ENCODE measurements around the gene B3GAT3. TPM values are rescaled to one million over a fixed set of nuclear protein-coding genes. Genes with fewer than 3 reads are reported as not detected.

B3GAT3 gene
- total RNA-seq, 6 donors from 2014 or later: 21.3 to 43.9 (median 37.9) TPM

Small RNAs within 50 kb of the gene (small RNA-seq; reads per million reads assigned to genes)
- 0 reads per million in 4 donors for gene AP001458.1
- gene MIR6747: 0 to 0.43 (median 0.03) reads per million in 4 donors
- gene SNORA57: 0 reads per million in 4 donors

Other genes starting within 250 kb of the B3GAT3 start
- gene SCGB1A1, start 203.0 kb downstream of the B3GAT3 start, total RNA-seq: 1,000 to 10,000 TPM in 4 of 6 donors, 100 to 1,000 TPM in 1, 10 to 100 TPM in 1; 85.4 to 2,572 (median 1,269) TPM
- gene AHNAK, start 75.2 kb downstream of the B3GAT3 start, total RNA-seq: 1,000 to 10,000 TPM in 2 of 6 donors, 100 to 1,000 TPM in 4; 583 to 1,153 (median 829) TPM
- 100 to 1,000 TPM; 557 to 997 (median 889) TPM for gene EEF1G, start 48.1 kb downstream of the B3GAT3 start, total RNA-seq
- 10 to 100 TPM in 3 of 6 donors, 1 to 10 TPM in 3; 5.3 to 25.4 (median 11.7) TPM for gene TUT1, start 30.5 kb downstream of the B3GAT3 start, total RNA-seq
- 10 to 100 TPM; 57.6 to 88.0 (median 69.8) TPM for gene MTA2, start 20.1 kb downstream of the B3GAT3 start, total RNA-seq
- 100 to 1,000 TPM in 1 of 6 donors, 10 to 100 TPM in 5; 31.0 to 148 (median 71.0) TPM for gene EML3, start 9.2 kb downstream of the B3GAT3 start, total RNA-seq
- gene ROM1, start 8.7 kb downstream of the B3GAT3 start, total RNA-seq: 1 to 10 TPM; 3.1 to 9.2 (median 5.2) TPM
- 100 to 1,000 TPM in 4 of 6 donors, 10 to 100 TPM in 2; 82.3 to 240 (median 138) TPM for gene GANAB, start 24.6 kb upstream of the B3GAT3 start, total RNA-seq
- gene INTS5, start 31.3 kb upstream of the B3GAT3 start, total RNA-seq: 10 to 100 TPM in 5 of 6 donors, 1 to 10 TPM in 1; 9.5 to 31.5 (median 19.8) TPM
- gene C11orf98, start 43.2 kb upstream of the B3GAT3 start, total RNA-seq: 10 to 100 TPM; 16.8 to 42.0 (median 30.6) TPM
- 10 to 100 TPM in 3 of 6 donors, 1 to 10 TPM in 3; 5.7 to 16.0 (median 10.0) TPM for gene CSKMT, start 43.3 kb upstream of the B3GAT3 start, total RNA-seq
- 10 to 100 TPM in 1 of 6 donors, 1 to 10 TPM in 5; 5.0 to 12.6 (median 6.7) TPM for gene UQCC3, start 49.7 kb upstream of the B3GAT3 start, total RNA-seq
- 10 to 100 TPM in 1 of 6 donors, 1 to 10 TPM in 5; 3.6 to 19.9 (median 6.8) TPM for gene LBHD1, start 50.3 kb upstream of the B3GAT3 start, total RNA-seq
- 100 to 1,000 TPM; 104 to 186 (median 128) TPM for gene UBXN1, start 57.1 kb upstream of the B3GAT3 start, total RNA-seq
- 1 to 10 TPM in 5 of 6 donors, under 1 TPM in 1; 0.61 to 6.4 (median 1.8) TPM for gene LRRN4CL, start 67.5 kb upstream of the B3GAT3 start, total RNA-seq
- 100 to 1,000 TPM in 2 of 6 donors, 10 to 100 TPM in 4; 75.5 to 198 (median 87.5) TPM for gene BSCL2, start 85.4 kb upstream of the B3GAT3 start, total RNA-seq
- gene GNG3, start 85.7 kb upstream of the B3GAT3 start, total RNA-seq: not detected
- 10 to 100 TPM; 23.9 to 76.5 (median 46.3) TPM for gene HNRNPUL2, start 105.5 kb upstream of the B3GAT3 start, total RNA-seq
- 10 to 100 TPM; 18.9 to 31.5 (median 28.6) TPM for gene TTC9C, start 106.5 kb upstream of the B3GAT3 start, total RNA-seq
- 10 to 100 TPM in 3 of 6 donors, 1 to 10 TPM in 3; 7.3 to 15.3 (median 11.7) TPM for gene ZBTB3, start 132.2 kb upstream of the B3GAT3 start, total RNA-seq
- gene POLR2G, start 139.6 kb upstream of the B3GAT3 start, total RNA-seq: 10 to 100 TPM; 15.8 to 62.9 (median 38.8) TPM
- gene TAF6L, start 149.4 kb upstream of the B3GAT3 start, total RNA-seq: 10 to 100 TPM; 16.7 to 51.3 (median 27.0) TPM
- 10 to 100 TPM; 38.8 to 98.2 (median 56.2) TPM for gene TMEM179B, start 165.4 kb upstream of the B3GAT3 start, total RNA-seq
- 10 to 100 TPM; 11.3 to 28.7 (median 15.4) TPM for gene TMEM223, start 170.0 kb upstream of the B3GAT3 start, total RNA-seq
- gene NXF1, start 183.5 kb upstream of the B3GAT3 start, total RNA-seq: 100 to 1,000 TPM in 1 of 6 donors, 10 to 100 TPM in 5; 56.1 to 215 (median 81.2) TPM
- 10 to 100 TPM; 25.3 to 53.8 (median 44.9) TPM for gene STX5, start 210.1 kb upstream of the B3GAT3 start, total RNA-seq
- gene TEX54, start 210.9 kb upstream of the B3GAT3 start, total RNA-seq: not detected
- gene WDR74, start 217.6 kb upstream of the B3GAT3 start, total RNA-seq: 10 to 100 TPM; 31.5 to 56.6 (median 50.4) TPM